ENCODE results near the gene RTN4R.

GRCh38 chr22:20231514-20232236, 36.4 kb downstream of the RTN4R start:
- no peak for TF ChIP-seq CTCF (IDR thresholded peaks at IDR 0.05 in 4 of 5, conservative IDR thresholded peaks at IDR 0.05 in 1 of 5)
- no peak for TF ChIP-seq POLR2A (IDR thresholded peaks at IDR 0.05)
